SK-N-MC (cell line): ENCODE results near the gene ARHGAP26.

Experiments used
- DNase-seq: peaks from one replicate; pipeline ENCODE4 v3.0.0-alpha.2; 2011; ENCODE audit warnings: low read depth, low spot score
- H3K27ac ChIP-seq: fragments of 200-600 bp; sonication (generic); 2 replicates; pipeline ENCODE4 v1.5.1; 2016; ENCODE audit warnings: mixed run types
- H3K36me3 ChIP-seq: fragments of 200-600 bp; sonication (generic); 2 replicates; pipeline ENCODE4 v1.6.1; 2017; ENCODE audit warnings: antibody characterized with exemption, low read length, mixed read lengths; ENCODE audit not compliant: insufficient read depth
- H3K4me3 ChIP-seq: fragments of 200-600 bp; sonication (generic); 2 replicates; pipeline ENCODE4 v1.5.1; 2016
- H3K9ac ChIP-seq: fragments of 200-600 bp; sonication (generic); 2 replicates; pipeline ENCODE4 v1.8.0; 2017; ENCODE audit warnings: mixed run types, mixed read lengths; ENCODE audit not compliant: insufficient read length
- H3K9me3 ChIP-seq: fragments of 200-600 bp; sonication (generic); 2 replicates; pipeline ENCODE4 v1.6.1; 2017; ENCODE audit warnings: low read depth, mild to moderate bottlenecking, antibody characterized with exemption, low read length, moderate library complexity, mixed read lengths
- EZH2 ChIP-seq: fragments of 200-600 bp; sonication (generic); IDR thresholded peaks from one replicate; pipeline ENCODE4 v1.6.1; 2017; ENCODE audit warnings: antibody characterized with exemption
- FOXP2 ChIP-seq: optimal IDR thresholded peaks from 2 replicates; pipeline ENCODE3; 2011; ENCODE audit warnings: mild to moderate bottlenecking, moderate library complexity; ENCODE audit not compliant: insufficient read depth; ENCODE audit errors: extremely low read length, control extremely low read depth
- POLR2AphosphoS5 ChIP-seq: IDR thresholded peaks from 2 replicates; pipeline ENCODE4 v1.6.1; 2012; ENCODE audit warnings: mild to moderate bottlenecking, low read depth, low read length, borderline replicate concordance

The ARHGAP26 gene

GRCh38 chr5:142758796-142759145, 11.4 kb upstream of the ARHGAP26 start:
- no peak overlapping the region for H3K27ac ChIP-seq
- no peaks in the 10 kb centered on the region for H3K36me3 ChIP-seq
- no peak for DNase-seq
- H3K9me3 ChIP-seq = no peaks in the 10 kb centered on the region
- no peak overlapping the region for H3K9ac ChIP-seq
- TF ChIP-seq EZH2 (no peak), POLR2AphosphoS5 (no peak)
- no peak overlapping the region for H3K4me3 ChIP-seq

- no peak for DNase-seq
- Histone ChIP-seq H3K27ac (no peak overlapping the region), H3K9ac (no peak overlapping the region)
These were observed 6.5 kb upstream of the ARHGAP26 start for GRCh38 chr5:142763701-142764100.

GRCh38 chr5:142767178-142767577, 3.0 kb upstream of the ARHGAP26 start:
- TF ChIP-seq FOXP2 (no peak), EZH2 (no peak), POLR2AphosphoS5 (no peak)

More at GRCh38 chr5:142763701-142764100, 6.5 kb upstream of the ARHGAP26 start:
- no peak for TF ChIP-seq FOXP2
- no peak for TF ChIP-seq POLR2AphosphoS5
- no peaks in the 10 kb centered on the region for H3K9me3 ChIP-seq
- no peak overlapping the region for H3K4me3 ChIP-seq
- H3K36me3 ChIP-seq = no peaks in the 10 kb centered on the region

GRCh38 chr5:142767911-142768310, 2.3 kb upstream of the ARHGAP26 start:
- no peak overlapping the region for H3K9ac ChIP-seq
- TF ChIP-seq POLR2AphosphoS5 = no peak
- no peak for TF ChIP-seq FOXP2
- no peak for TF ChIP-seq EZH2
- H3K4me3 ChIP-seq = no peak overlapping the region
- no peak for DNase-seq
- H3K27ac ChIP-seq = no peak overlapping the region
- H3K36me3 ChIP-seq = no peaks in the 10 kb centered on the region
- no peaks in the 10 kb centered on the region for H3K9me3 ChIP-seq

More at GRCh38 chr5:142767178-142767577, 3.0 kb upstream of the ARHGAP26 start:
- DNase-seq = no peak
- H3K4me3 ChIP-seq = no peak overlapping the region
- H3K9ac ChIP-seq = no peak overlapping the region
- H3K36me3 ChIP-seq = no peaks in the 10 kb centered on the region
- no peaks in the 10 kb centered on the region for H3K9me3 ChIP-seq
- no peak overlapping the region for H3K27ac ChIP-seq

- Histone ChIP-seq H3K9ac (peak overlapping the region; percentile 46), H3K27ac (no peak overlapping the region), H3K4me3 (peak overlapping the region; percentile 94), H3K9me3 (no peaks in the 10 kb centered on the region), H3K36me3 (no peaks in the 10 kb centered on the region)
- no peak for DNase-seq
- no peak for TF ChIP-seq EZH2
- no peak for TF ChIP-seq FOXP2
- TF ChIP-seq POLR2AphosphoS5 = no peak
These were observed 855 bp upstream of the ARHGAP26 start for GRCh38 chr5:142769251-142769792.

- DNase-seq = no peak
- peak overlapping the region; percentile 94 for H3K4me3 ChIP-seq
- H3K36me3 ChIP-seq = no peaks in the 10 kb centered on the region
- H3K9ac ChIP-seq = peak overlapping the region; percentile 67
- TF ChIP-seq POLR2AphosphoS5 = no peak
- no peak for TF ChIP-seq EZH2
- peak; percentile 43 for TF ChIP-seq FOXP2
- H3K9me3 ChIP-seq = no peaks in the 10 kb centered on the region
- no peak overlapping the region for H3K27ac ChIP-seq
These were observed 753 bp downstream of the ARHGAP26 start for GRCh38 chr5:142770650-142771609.

GRCh38 chr5:142771666-142772065, 1.5 kb downstream of the ARHGAP26 start:
- peak overlapping the region; percentile 94 for H3K4me3 ChIP-seq
- no peak for DNase-seq
- no peak for TF ChIP-seq POLR2AphosphoS5
- no peak for TF ChIP-seq FOXP2
- no peak for TF ChIP-seq EZH2
- H3K9me3 ChIP-seq = no peaks in the 10 kb centered on the region
- H3K9ac ChIP-seq = no peak overlapping the region
- H3K36me3 ChIP-seq = no peaks in the 10 kb centered on the region
- H3K27ac ChIP-seq = no peak overlapping the region

- TF ChIP-seq FOXP2 = no peak
- no peak for TF ChIP-seq POLR2AphosphoS5
- TF ChIP-seq EZH2 = no peak
- H3K9me3 ChIP-seq = no peaks in the 10 kb centered on the region
- no peak for DNase-seq
- no peak overlapping the region for H3K27ac ChIP-seq
- no peak overlapping the region for H3K9ac ChIP-seq
- no peak overlapping the region for H3K4me3 ChIP-seq
- H3K36me3 ChIP-seq = no peaks in the 10 kb centered on the region
These were observed 2.5 kb downstream of the ARHGAP26 start for GRCh38 chr5:142772446-142773293.
